Measurements from ENCODE around the gene CRYGN.

DNA sequence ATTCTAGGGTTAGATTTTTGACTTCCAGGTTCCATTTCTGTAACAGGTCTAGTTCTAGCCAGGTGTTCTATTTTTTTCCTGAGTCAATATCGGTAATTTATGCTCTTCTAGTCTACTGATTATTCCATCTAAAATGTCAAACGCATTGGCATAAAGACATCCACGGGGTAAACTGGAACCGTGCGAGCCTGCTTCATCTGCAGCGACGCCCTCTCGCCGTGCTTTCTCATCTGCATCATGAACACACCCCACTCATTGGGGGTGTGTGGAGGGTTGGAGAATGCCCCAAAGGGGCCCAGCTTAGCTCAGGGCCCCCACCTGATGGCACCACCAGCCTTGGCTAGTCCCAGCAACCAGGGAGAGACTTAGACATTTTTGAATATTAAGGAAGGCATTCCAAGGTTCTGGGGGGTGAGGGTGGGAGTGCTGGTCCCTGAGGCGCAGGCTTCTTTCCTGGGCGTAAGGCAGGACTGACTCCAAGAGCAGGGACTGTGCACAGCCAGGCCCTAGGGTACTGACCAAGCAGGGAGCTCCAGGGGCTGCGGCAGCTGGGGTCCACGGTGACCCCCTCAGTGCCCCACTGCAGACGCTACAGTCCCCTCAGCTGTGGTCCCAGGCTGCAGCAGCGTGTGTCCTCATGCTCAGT, 12.9 kb upstream of the CRYGN start:
- TF ChIP-seq, protein P1, sequence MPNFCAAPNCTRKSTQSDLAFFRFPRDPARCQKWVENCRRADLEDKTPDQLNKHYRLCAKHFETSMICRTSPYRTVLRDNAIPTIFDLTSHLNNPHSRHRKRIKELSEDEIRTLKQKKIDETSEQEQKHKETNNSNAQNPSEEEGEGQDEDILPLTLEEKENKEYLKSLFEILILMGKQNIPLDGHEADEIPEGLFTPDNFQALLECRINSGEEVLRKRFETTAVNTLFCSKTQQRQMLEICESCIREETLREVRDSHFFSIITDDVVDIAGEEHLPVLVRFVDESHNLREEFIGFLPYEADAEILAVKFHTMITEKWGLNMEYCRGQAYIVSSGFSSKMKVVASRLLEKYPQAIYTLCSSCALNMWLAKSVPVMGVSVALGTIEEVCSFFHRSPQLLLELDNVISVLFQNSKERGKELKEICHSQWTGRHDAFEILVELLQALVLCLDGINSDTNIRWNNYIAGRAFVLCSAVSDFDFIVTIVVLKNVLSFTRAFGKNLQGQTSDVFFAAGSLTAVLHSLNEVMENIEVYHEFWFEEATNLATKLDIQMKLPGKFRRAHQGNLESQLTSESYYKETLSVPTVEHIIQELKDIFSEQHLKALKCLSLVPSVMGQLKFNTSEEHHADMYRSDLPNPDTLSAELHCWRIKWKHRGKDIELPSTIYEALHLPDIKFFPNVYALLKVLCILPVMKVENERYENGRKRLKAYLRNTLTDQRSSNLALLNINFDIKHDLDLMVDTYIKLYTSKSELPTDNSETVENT (CRISPR knock-in tag; IDR thresholded peaks at IDR 0.05) = no peak
- TF ChIP-seq PRDM10 (IDR thresholded peaks at IDR 0.05; ENCODE audit: partially characterized antibody) (no peak), ZNF133 (CRISPR knock-in tag; IDR thresholded peaks at IDR 0.05) (no peak), ZNF79 (CRISPR knock-in tag; IDR thresholded peaks at IDR 0.05; ENCODE audit: low read depth) (no peak), FOXJ3 (CRISPR knock-in tag; IDR thresholded peaks at IDR 0.05) (no peak), CTCF (IDR thresholded peaks at IDR 0.05 in 2 of 3, conservative IDR thresholded peaks at IDR 0.05 in 1 of 3; ENCODE audit: insufficient read depth in 2 of 3, low read depth in 1 of 3, low read length in 3 of 3) (no peak), EZH2 (IDR thresholded peaks at IDR 0.05; ENCODE audit: borderline replicate concordance, low read depth, low read length) (no peak), HOMEZ (CRISPR knock-in tag; IDR thresholded peaks at IDR 0.05) (no peak), RAD51 (IDR thresholded peaks at IDR 0.05; ENCODE audit: borderline replicate concordance, low read depth) (no peak)
